ENCODE measurements around the gene CAPN2. TPM values are rescaled to one million over a fixed set of nuclear protein-coding genes. Genes with fewer than 3 reads are reported as not detected.

CAPN2 gene
- total and polyA plus RNA-seq, 2 donors (not counting 1 experiment from before 2014, with no cell fraction given), result 63.9 to 79.6 TPM

DNA sequence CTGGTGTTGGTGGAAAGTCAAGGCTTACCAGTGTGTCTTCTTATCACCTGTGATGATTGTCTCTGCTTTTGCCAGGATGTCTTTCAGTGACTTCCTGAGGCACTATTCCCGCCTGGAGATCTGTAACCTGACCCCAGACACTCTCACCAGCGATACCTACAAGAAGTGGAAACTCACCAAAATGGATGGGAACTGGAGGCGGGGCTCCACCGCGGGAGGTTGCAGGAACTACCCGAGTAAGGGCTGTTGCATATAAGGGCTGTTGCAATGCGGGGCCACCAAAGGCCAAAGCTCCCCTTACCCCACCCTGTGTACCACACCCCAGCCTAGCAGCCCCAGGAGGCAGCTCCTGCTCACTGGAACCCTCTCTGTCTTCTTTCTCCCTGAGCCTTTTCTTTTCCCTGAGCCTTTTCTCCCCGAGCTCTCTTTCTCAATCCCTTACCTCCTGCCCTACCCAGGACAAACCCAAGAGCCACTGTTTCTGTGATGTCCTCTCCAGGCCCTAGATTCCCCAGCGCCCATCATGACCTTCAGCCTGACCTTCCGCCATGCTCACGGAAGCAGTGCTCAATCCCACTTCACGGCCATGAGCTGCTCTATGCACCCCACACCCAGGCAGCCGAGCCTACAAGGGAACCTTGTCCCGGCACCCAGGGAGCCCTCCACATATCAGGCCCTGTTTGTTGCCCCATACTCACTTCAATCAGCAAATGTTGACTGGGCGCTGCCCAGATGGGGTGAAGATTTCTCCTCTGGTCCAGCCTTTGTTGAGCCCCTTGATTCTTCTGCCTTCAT, 40.6 kb downstream of the CAPN2 start:
- H3K4me1 Mint-ChIP-seq, result peaks cover 6% of the 10 kb centered on the region
- no peak for DNase-seq
- Histone ChIP-seq H3K9ac (ENCODE audit: low read length) (no peak overlapping the region), H3K9me3 (ENCODE audit: control extremely low read depth in 1 of 3, control insufficient read depth in 2 of 3, insufficient read depth in 1 of 3, low read length in 2 of 3) (peaks cover 0 to 4% (median 0%) of the 10 kb centered on the region in 3 donors), H2AFZ (ENCODE audit: insufficient read depth, low read depth, low read length, poor library complexity, severe bottlenecking) (no peak overlapping the region), H3K79me2 (ENCODE audit: control insufficient read depth, insufficient read depth, low read length) (no peaks in the 10 kb centered on the region), H3K4me1 (ENCODE audit: control insufficient read depth in 2 of 2, insufficient read depth in 2 of 2, low read length in 2 of 2) (peaks cover 7 to 9% of the 10 kb centered on the region in 2 donors), H4K20me1 (ENCODE audit: control insufficient read depth, insufficient read depth, low read length, poor library complexity, severe bottlenecking) (no peaks in the 10 kb centered on the region), H3K36me3 (replicated peaks in 1 of 2; ENCODE audit: control extremely low read depth in 1 of 2, control insufficient read depth in 1 of 2, extremely low read depth in 1 of 2, insufficient read depth in 2 of 2, low read length in 1 of 2) (peaks cover 0 to 49% of the 10 kb centered on the region in 2 experiments), H3K4me2 (replicated peaks; ENCODE audit: low read depth, low read length, poor library complexity, severe bottlenecking) (no peak overlapping the region), H3K27me3 (replicated peaks in 1 of 4; ENCODE audit: control extremely low read depth in 1 of 4, control insufficient read depth in 3 of 4, insufficient read depth in 4 of 4, low read length in 3 of 4) (peaks cover 0 to 5% (median 2%) of the 10 kb centered on the region in 4 experiments), H3K4me3 (ENCODE audit: control extremely low read depth in 1 of 5, extremely low read depth in 1 of 5, insufficient read depth in 1 of 5, low read depth in 2 of 5, low read length in 4 of 5) (no peak overlapping the region), H3K27ac (ENCODE audit: low read length in 2 of 2) (no peak overlapping the region)
- no peaks in the 10 kb centered on the region for H3K9me3 Mint-ChIP-seq (ENCODE audit: insufficient read depth)
- 94% methylated on average over 13 of the region's 15 CpGs for WGBS (ENCODE audit: insufficient coverage)
- POLR2A ChIA-PET, result no interaction called here
- CTCF ChIA-PET, result interaction anchor here (1.0 to 9.7 kb wide), 3 partner anchors 41 to 58 kb away, joined by 3 to 148 read pairs (median 78); partner anchors contain the start of gene CAPN2
- no peaks in the 10 kb centered on the region for H3K27me3 Mint-ChIP-seq
- TF ChIP-seq CTCF (IDR thresholded peaks at IDR 0.05) (no peak), EZH2 (IDR thresholded peaks at IDR 0.05; ENCODE audit: borderline replicate concordance, insufficient read depth, low read depth, low read length, poor library complexity, severe bottlenecking) (no peak)
- no peak overlapping the region for H3K27ac Mint-ChIP-seq
- no peak overlapping the region for H3K4me3 Mint-ChIP-seq
- no peak for ATAC-seq (ENCODE audit: low read depth)
- intact Hi-C loops (cut with micrococcal nuclease), result no loop called here
